ENCODE data around the gene ZNF436.

ZNF436 gene

GRCh38 chr1:23369335-23370013, at the start of gene ZNF436:
ZNF436 (minus strand) TSS chr1:23369836; CDS start chr1:23368005, 1,831 bp downstream.
- peak; percentile 92 for DNase-seq

- DNase-seq = no peak
These were observed 49.5 kb upstream of the ZNF436 start for GRCh38 chr1:23419180-23419579.

DNA sequence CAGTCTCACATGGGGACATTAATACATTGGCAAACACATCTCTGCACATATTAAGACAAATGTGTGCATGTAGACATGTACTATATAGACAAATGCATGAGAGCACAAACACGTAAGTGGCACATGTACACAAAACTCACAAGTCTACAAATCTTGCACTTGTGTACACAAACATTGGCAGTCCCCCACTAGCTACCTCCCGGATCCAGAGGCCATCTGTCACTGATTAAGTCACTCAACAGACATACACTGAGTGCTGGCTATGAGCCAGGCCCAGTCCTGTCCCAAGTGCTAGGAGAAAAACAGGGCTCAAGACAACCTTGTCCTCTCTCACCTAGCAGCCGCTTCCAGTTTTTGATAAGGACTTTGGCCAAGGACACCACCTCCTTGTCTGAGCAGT, 47.9 kb upstream of the ZNF436 start:
- DNase-seq = peak; percentile 92

GRCh38 chr1:23416964-23417363, 47.3 kb upstream of the ZNF436 start:
- no peak for DNase-seq

- no peak for DNase-seq
These were observed 39.2 kb upstream of the ZNF436 start for GRCh38 chr1:23408797-23409290.

GRCh38 chr1:23407016-23407630, 37.5 kb upstream of the ZNF436 start:
- DNase-seq = no peak

DNA sequence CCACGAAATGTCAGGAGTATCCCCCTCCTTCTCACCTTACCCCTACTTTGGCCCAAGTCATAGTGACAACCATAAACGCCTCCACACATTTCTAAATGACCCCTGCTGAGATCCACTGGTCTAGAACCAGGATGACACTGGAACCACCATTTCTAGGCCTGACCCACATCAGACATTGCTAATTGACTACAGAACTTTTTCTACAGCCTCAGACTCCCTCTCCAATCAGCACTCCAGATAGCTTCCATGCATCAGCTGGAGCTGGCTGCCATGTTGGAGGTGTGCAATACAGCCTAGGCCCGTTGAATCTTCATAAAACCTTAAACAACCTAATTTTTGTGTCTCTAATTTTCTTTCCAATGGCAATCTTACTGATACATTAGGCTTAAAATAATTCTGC, 36.3 kb upstream of the ZNF436 start:
- DNase-seq = no peak

DNA sequence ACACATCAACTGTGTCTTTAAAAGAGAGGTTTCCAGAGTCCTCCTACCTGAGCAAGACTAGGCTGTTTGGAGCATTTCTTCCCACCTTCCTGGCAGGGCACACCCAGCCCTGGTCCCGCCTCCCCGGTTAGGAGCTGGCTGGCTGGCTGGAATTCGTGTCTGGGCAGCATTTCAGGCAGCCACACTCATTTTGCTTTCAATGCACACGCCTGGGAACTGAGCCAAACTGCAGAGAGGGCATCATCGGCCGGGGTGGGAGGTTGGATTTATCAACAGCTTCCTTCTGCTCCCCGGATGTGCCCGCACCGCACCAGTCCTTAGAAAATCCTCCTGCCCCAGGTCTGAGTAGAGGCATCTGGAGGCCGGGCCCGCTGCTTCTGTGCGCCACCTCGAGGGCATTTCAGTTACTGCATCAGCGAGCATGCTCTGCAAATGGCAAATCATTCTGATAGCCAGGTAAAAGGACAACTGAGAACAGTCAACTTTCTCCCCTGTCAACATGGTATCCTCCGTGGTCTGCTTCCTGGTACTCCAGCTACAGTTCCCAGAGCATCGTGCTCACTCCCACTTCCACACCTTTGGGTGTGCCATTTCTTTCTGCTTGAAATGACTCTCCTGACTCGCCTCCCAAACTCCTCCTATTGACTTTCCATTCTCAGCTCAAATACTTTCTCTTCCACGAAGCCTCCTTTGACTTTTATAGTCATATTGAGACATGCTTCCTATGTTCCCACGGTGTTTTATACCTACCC, 34.3 kb upstream of the ZNF436 start:
- peak; percentile 96 for DNase-seq

- no peak for DNase-seq
These were observed 33.7 kb upstream of the ZNF436 start for GRCh38 chr1:23403355-23403734.

DNA sequence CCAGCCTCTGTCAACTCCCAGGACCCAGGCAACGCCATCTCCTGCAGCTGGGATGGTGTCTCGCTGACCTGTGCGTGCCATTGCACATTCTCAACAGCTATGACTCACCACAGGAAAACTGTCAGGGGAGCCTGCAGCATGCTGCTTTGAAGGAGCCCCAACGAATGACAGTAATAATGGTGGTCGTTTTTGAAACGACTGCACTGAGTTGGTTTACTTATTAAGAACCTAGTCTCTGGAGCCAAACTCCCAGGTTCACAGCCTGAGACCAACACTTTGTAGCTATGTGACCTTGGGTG, 33.4 kb upstream of the ZNF436 start:
- DNase-seq = peak; percentile 8

- DNase-seq = no peak
These were observed 32.8 kb upstream of the ZNF436 start for GRCh38 chr1:23402286-23403037.

- no peak for DNase-seq
These were observed 31.7 kb upstream of the ZNF436 start for GRCh38 chr1:23401313-23401712.

DNA sequence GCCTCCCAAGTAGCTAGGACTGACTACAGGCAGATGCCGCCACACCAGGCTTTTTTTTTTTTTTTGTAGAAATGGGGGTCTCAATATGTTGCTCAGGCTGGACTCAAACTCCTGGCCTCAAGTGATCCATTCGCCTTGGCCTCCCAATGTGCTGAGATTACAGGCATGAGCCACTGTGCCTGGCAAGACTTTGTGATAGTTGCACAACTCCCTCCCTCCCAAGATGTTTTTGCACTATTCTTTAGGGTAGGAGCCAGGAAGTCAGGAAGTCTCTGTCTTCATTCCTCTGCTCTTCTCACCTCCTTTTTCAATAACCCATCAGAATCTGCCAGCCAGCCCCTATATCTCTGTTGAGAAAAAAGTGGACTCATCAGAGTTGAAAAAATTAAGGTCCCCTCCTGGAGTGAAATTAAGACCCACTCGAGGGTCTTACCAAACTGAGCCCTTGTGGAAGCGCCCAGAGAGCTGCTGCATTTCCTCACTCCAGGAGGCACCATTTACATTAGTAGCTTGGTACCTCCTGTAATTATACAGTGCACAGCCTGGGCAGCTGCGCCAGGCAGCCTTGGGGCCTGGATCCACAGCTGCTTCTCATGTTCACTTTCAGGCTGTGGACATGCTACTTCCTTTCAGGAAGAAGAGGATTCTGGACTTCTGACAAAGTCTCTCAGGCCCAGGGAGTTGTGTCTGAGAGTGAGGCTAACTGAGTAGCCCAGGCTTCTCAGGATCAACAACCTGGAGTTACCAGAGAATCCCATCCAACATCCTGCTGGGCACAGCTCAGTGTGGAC, 30.9 kb upstream of the ZNF436 start:
- peak; percentile 63 for DNase-seq

DNA sequence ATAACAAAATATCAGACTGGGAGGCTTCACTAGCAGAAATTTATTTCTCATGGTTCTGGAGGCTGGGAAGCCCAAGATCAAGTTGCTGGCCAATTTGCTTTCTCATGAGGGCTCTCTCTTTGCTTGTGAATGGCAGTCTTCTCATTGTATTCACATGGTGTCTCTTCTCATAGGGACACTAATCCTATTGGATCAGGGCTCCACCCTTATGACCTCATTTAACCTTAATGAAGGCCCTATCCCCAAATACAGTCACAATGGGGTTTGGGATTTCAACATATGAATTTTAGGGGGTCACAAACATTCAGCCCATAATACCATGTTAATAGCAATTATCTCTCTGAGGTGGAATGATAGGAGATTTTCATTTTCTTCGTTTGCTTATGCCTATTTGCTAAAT, 29.6 kb upstream of the ZNF436 start:
- DNase-seq = no peak

- no peak for DNase-seq
These were observed 28.3 kb upstream of the ZNF436 start for GRCh38 chr1:23397908-23398307.

DNA sequence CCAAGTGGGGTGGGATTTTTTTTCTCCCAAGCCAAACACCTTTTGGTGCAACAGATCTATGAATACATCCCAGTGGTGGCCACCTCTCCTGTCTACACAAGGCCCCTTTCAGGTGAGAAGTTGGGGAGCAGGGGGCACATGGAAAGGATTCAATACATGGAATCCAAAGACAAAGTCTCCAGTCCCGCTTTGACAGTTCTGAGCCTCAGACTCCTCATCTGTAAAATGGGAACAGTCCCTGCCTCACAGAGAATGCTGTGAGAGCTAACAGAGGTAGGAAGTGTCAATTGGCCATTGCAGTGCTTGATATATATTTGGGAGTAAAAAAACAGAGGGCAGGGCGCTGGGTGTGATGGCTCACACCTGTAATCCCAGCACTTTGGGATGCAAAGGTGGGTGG, 26.7 kb upstream of the ZNF436 start:
- no peak for DNase-seq

- DNase-seq = no peak
These were observed 26.2 kb upstream of the ZNF436 start for GRCh38 chr1:23395849-23396248.

DNA sequence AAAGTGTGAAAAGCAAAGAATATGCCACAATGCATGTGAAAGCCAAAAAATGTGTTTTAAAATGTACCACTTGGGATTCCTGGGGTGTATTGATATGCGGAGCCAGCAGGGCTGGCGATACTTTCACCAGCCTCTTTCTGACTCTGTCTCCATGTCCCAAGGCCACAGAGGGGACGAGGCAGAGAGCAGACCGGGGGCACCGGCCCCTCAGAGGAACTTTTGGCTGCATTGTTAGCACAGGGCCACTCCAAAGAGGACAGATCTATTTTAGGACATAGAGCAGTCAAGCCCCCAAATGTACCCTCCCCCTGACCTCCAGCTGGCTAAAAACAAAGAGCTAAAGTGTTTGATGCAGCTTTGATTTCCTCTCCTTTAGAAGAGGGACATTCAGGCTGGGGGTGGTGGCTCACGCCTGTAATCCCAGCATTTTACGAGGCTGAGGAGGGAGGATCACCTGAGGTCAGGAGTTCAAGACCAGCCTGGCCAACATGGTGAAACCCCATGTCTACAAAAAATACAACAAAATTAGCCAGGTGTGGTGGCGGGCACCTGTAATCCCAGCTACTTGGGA, 25.6 kb upstream of the ZNF436 start:
- DNase-seq = no peak

DNA sequence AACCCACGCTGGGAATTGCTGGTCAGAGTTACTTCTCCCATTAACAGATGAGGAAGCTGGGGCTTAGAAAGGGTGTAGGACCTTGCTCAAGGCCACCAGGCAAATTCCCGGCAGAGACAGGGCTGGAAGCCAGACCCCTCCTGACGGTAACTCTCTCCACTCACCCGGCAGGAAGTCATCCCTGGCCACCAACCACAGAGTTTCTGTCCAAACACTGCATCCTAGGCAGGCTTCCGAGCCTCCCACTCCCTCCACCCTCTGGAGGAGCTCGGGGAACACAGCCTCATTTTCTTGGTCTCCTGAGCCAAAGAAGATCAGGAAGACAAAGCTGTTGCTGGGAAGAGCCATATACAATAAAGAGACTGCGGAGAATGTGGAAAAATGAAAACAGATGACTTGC, 25.0 kb upstream of the ZNF436 start:
- no peak for DNase-seq

DNA sequence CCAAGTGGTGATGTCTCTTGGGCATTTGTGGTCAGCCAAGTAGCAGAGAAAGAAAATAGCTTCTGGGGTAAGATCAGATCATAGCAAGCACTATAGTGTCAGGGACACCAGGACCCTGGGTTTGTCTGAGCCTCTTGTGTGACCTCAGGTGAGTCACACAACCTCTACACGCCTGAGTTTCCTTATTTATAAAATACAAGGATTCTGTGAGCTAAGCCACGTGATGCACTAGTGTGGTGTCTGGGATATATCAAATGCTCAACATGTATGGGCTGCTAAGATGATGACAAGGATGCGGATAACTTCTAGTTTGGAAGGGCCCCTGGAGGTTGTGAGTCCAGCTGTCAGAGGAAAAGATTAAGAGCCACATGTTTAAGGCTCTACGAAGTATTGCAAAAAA, 24.5 kb upstream of the ZNF436 start:
- no peak for DNase-seq

GRCh38 chr1:23393706-23394105, 24.1 kb upstream of the ZNF436 start:
- no peak for DNase-seq

- no peak for DNase-seq
These were observed 22.7 kb upstream of the ZNF436 start for GRCh38 chr1:23392125-23392855.

All from NCI-H69 (cell line).